ENCODE measurements around the gene CALML4.

The CALML4 gene

DNA sequence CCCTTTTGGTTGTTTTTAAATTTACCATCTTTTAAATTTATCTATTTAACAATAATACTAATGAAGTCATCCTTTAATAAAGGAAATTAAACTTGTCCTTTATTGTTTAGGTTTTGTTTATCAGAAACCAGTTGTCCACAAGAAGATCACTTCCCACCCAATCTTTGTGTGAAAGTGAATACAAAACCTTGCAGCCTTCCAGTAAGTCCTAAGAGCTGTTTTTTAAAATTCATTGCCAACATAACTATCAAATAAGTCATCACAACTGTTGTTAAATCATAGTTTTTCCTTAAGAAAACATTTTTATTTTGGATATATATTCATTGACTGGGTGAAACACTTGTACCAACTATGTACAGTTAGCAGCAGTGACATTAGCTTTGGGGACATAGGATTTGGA is 59.4 kb downstream of the CALML4 start:
- DNase-seq (ENCODE audit: low read depth, low spot score): no peak

DNA sequence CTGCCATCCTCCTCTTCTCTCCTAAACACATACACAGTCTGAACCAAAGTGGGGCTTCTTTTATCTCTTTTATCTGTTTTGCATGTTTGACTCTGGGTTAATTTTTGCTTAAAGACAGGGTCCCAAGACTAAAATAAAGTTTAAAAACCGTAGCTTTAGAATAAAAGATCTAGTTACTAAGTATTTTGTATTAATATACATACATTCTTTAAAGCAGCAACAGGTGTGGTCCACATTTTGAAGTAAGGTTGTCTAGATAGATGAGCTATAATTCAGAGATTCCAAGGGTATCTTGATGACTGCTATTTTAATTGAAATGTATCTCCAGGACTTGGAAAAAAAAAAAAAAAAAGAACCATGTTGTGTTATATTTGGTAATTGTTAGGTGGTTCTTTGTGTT is 61.3 kb downstream of the CALML4 start:
- DNase-seq (ENCODE audit: low read depth, low spot score): no peak

GRCh38 chr15:68143129-68143528 is 62.0 kb downstream of the CALML4 start:
- DNase-seq (ENCODE audit: low read depth, low spot score): no peak

All from brain pericyte (primary cell).